UCSD-AML1 (cell line): ENCODE results near the gene MYO3A.

Experiments
- DNase-seq: peaks from one replicate; lab custom pipeline; 2025; ENCODE audit not compliant: unreplicated experiment; lab: John Stamatoyannopoulos, UW

MYO3A gene, protein sequence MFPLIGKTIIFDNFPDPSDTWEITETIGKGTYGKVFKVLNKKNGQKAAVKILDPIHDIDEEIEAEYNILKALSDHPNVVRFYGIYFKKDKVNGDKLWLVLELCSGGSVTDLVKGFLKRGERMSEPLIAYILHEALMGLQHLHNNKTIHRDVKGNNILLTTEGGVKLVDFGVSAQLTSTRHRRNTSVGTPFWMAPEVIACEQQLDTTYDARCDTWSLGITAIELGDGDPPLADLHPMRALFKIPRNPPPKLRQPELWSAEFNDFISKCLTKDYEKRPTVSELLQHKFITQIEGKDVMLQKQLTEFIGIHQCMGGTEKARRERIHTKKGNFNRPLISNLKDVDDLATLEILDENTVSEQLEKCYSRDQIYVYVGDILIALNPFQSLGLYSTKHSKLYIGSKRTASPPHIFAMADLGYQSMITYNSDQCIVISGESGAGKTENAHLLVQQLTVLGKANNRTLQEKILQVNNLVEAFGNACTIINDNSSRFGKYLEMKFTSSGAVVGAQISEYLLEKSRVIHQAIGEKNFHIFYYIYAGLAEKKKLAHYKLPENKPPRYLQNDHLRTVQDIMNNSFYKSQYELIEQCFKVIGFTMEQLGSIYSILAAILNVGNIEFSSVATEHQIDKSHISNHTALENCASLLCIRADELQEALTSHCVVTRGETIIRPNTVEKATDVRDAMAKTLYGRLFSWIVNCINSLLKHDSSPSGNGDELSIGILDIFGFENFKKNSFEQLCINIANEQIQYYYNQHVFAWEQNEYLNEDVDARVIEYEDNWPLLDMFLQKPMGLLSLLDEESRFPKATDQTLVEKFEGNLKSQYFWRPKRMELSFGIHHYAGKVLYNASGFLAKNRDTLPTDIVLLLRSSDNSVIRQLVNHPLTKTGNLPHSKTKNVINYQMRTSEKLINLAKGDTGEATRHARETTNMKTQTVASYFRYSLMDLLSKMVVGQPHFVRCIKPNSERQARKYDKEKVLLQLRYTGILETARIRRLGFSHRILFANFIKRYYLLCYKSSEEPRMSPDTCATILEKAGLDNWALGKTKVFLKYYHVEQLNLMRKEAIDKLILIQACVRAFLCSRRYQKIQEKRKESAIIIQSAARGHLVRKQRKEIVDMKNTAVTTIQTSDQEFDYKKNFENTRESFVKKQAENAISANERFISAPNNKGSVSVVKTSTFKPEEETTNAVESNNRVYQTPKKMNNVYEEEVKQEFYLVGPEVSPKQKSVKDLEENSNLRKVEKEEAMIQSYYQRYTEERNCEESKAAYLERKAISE (N-terminal part only)

DNA sequence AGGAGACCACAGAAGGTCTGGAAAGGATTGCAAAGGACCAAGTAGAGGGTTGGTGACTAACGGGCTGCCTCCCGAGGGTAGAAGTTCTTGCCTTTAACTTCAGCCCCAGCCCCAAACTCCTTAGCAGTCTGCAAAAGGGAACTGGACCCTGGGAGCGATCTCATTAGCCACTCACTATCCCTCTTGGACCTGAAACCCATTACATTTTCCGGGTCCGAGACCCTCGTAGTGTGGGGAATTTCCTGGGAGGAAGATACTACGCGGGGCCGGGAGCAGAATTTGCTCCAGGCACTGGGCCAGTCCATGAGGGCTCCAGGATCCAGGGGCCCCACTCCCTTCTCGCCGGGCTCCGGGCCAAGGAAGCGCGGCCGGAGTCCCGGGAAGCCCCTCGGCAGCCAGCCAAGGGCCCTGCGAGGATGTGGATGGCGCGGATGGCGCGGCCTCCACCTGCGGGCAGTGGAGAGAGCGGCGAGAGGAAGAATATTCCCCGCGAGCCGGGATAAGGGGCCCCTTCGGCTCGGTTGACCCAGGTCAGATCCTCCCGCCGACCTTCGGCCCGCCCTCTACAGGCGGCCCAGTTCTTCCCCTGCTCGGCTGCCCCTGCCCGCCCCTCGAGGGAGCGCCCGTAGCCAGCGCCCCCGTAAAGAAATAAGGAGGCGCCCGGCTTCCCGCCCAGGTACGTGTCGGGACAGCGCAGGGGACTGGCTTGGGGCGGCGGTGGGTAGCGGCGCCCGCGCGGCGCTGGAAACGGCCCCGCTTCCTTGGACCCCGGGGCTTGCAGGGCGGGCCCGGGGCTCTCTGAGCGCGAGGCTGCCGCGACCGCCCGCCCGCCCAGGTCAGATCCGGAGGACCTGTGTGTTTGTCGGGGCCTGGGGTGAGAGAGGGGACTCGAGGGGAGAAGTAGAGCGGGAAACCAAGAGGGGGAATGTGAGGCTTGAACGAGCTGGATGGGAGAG lies at the start of gene MYO3A:
MYO3A (plus strand) TSS at position 577 of the 956 bp plus-strand sequence. CDS start 17,882 bp downstream, outside the sequence.
- DNase-seq = no peak

- DNase-seq = no peak
These were observed 45.4 kb upstream of the MYO3A start for GRCh38 chr10:25888627-25889026.

DNA sequence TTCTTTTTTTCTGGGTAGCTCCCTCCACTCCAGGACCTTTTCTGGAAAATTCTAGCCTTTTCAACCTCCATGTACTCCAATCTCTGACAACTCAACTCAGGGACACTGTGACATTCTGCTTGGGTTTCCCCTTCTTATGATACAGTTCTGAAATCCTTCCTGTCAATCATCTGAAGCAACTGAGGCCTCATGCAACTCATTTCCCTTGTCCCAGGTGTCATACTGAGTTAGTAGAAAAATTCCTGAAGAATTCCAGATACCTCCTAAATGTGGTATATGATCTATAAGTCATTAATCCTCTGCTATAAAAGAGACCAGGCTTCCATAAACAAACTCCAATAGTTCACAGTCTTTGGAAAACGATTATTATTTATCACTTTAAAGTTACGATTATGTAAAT lies 43.0 kb upstream of the MYO3A start:
- DNase-seq = no peak

- DNase-seq = no peak
These were observed 38.2 kb upstream of the MYO3A start for GRCh38 chr10:25895856-25896255.

GRCh38 chr10:25896421-25896820 lies 37.6 kb upstream of the MYO3A start:
- DNase-seq = no peak

- DNase-seq = no peak
These were observed 34.7 kb upstream of the MYO3A start for GRCh38 chr10:25899304-25899703.

DNA sequence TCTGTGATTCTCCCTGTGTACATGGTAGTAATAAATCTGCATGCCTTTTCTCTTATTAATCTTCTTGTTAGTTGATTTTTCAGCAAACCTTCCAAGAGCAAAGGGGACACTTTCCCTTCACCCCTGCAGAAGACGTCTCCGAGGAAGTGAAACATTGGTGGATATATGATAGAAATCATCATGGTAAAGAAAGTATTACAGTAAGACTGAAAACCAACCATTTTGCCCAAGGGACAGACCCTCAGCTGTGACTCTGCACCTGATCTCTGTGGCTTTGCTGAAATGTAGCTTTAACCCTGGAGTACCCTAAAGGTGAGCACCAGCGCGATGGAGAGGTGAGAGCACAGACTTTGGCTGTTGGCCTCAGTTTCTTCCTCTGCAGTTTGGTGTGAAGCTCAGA lies 32.8 kb upstream of the MYO3A start:
- no peak for DNase-seq

DNA sequence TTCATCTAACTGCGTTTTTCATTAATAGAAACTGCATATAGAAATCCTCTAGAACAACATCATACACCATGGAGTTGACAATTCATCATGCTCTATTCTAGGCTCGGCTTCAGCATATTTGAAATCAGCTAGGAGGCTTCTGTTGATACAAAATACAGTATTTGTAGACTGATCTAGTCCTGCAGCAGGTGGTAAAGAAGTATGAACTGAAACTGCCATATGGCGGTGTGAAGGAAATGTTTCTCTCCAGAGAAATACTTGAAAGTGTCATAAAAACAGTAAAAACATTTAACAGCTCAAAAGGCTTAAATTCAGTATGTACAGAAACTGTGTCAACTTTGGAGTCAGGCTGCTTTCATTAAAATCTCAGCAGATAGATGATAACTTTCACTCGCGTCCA lies 32.0 kb upstream of the MYO3A start:
- DNase-seq = no peak

DNA sequence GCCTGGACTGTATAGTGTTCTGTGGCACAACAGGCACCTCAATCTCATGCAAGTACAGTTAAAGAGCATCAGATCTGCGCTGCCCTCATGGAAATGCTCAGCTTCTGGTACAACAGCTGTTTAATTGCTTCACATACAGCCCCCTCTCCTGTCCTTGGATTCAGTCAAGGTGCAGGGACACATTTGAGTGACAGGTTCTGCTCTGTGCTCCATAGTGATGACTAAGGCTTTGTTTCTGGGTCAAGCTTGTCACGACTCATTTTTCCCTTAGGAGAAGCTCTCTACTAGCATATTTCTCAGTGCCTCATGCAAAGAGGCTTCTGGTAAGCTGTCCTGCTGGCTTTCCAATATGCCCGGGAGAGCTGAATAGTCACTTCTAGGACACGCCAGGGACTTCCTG lies 26.8 kb upstream of the MYO3A start:
- DNase-seq = no peak

DNA sequence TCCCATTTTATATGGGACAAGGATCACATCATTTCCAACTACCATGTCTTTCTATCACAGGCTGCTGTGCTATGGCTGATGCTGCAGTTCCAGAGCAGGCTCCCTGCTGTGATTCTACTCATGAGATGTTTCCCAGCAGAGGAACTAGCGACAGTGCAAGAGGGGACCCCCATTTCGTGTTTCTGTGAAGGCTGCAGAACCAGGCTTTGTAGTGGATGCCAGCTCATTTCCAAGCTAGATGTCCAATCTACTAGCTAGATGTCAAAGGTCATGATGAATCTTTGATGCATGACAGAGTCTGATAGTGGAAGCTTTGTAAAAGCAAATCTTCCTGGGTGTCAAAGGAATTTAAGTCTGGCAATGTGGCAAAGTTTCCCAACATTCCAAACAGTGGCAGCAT lies 21.2 kb upstream of the MYO3A start:
- DNase-seq = no peak

DNA sequence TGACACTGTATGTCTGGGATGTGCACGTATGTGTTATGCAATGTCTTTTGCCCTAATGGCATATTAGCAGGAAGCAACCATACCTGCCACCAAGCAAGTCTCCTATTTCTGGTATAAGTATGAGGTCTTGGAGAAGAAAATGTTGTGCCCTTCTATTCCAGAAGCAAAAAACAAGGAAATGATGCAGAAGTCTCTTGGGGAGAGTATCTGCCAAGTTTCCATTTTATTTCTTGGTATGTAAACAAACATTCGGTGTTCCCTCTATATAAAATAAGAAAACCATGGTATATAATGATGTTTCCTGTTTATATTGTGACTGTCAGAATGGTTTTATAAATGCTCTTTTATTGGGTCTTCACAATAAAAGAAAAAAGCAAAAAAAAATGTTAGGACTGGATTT lies 19.3 kb upstream of the MYO3A start:
- DNase-seq = no peak

GRCh38 chr10:25934621-25935139 lies 651 bp downstream of the MYO3A start:
- DNase-seq = no peak

- DNase-seq = no peak
These were observed 4.4 kb downstream of the MYO3A start for GRCh38 chr10:25938405-25938804.

DNA sequence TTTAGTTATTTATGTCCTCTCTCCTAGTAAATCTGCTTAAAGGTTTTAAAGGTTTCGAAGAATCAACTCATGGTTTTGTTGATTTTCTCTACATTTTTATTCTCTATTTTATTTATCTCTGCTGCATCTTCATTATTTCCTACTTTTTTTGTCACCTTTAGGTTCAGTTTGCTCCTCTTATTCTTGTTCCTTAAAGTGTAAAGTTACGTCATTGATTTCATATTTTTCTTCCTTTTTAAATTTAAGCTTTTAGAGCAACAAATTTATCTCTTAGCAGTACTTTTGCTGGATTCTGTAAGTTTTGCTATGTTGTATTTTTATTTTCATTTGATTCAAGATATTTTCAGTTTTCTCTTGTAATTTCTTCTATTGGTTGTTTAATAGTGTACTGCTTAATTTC lies 10.7 kb downstream of the MYO3A start:
- DNase-seq = no peak

GRCh38 chr10:25952857-25953256 lies 18.8 kb downstream of the MYO3A start:
- DNase-seq = no peak

GRCh38 chr10:25954851-25955250 lies 20.8 kb downstream of the MYO3A start:
- no peak for DNase-seq

- DNase-seq = no peak
These were observed 25.7 kb downstream of the MYO3A start for GRCh38 chr10:25959540-25960232.

- DNase-seq = no peak
These were observed 31.6 kb downstream of the MYO3A start for GRCh38 chr10:25965584-25965983.

DNA sequence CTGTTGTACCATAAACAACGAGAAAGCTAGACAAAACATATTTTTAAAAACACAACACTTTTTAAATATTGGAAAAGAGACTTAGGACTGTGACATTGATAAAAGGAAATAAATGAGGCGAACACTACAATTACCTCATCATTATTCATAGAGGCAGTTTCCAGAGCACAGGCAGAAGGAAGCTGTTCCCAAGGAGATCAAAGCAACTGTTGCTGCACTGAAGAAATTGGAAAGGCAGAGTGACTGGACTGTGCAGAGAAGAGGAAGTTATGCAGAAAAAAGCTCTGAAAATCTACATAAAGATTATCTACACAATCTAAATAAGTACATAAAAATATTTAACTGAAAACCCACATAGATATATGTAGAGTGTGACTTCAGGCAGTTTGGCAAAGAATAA lies 32.8 kb downstream of the MYO3A start:
- no peak for DNase-seq
